Activated CD8-positive, alpha-beta memory T cell treated with anti-CD3 and anti-CD28 coated beads, Interleukin-2, amount 50 U/mL, for 24 hours (primary cell): ENCODE results near the gene NAGK.
A peak's percentile ranks its signal among the peaks of the same experiment; 100 is the strongest.
"Not testable (repeated sequence)": the region's sequence is repeated elsewhere in the genome, so short reads cannot be mapped to it uniquely, and the experiment has no call there.

Source experiments
- DNase-seq: peaks from one replicate; pipeline ENCODE4 v3.0.0-alpha.2; 2020; ENCODE audit errors: extremely low read depth

The NAGK gene

DNA sequence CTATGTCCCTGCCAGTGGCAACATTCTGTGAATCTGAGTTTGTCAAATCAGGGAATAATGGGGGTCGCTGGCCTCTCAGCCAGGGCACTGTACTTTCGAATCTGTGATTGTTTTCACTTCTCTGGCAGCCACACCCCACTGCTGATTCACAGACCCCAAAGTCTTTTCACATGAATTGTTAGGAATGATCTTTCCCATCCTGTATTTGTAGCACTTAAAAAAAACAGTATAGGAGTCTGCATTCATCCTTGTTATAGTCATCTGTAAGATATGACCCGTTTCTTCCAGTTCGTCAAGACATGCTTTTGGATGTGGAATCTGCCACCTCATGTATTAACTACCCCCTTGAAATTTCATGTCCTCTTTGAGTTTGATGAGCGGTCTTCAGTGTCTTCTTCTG is 928 bp downstream of the NAGK start:
- DNase-seq = no peak

DNA sequence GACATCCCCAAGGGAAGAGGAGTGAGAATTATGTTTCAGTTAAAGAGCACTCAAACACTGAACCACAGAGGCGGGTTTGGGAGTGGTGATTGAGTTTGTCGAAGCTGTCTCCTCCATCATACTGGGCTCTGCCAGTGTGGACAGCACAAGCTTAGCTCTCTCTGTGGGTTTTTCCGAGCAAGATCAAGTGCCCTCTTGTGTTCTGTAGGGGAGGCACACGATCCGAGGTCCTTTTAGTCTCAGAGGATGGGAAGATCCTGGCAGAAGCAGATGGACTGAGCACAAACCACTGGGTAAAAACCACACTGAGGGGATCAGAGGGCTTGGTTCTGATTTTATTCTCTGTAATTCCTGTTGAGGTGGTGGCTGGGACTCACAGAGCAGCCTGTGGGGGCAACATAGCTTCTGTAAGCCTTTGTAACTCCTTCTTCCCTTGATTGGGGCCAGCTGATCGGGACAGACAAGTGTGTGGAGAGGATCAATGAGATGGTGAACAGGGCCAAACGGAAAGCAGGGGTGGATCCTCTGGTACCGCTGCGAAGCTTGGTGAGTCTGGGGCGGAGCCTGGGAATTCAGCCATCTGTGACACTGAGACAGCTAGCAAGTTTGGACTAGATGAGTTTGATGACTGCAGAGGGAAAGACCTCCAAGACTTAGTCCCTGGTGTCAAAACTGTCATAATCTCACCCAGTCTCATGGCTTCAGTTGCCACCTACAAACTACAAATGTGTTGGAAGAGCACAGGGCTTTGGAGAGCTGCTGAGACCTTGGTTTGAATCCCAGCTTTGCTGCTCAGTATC is 2.0 kb downstream of the NAGK start:
- no peak for DNase-seq

DNA sequence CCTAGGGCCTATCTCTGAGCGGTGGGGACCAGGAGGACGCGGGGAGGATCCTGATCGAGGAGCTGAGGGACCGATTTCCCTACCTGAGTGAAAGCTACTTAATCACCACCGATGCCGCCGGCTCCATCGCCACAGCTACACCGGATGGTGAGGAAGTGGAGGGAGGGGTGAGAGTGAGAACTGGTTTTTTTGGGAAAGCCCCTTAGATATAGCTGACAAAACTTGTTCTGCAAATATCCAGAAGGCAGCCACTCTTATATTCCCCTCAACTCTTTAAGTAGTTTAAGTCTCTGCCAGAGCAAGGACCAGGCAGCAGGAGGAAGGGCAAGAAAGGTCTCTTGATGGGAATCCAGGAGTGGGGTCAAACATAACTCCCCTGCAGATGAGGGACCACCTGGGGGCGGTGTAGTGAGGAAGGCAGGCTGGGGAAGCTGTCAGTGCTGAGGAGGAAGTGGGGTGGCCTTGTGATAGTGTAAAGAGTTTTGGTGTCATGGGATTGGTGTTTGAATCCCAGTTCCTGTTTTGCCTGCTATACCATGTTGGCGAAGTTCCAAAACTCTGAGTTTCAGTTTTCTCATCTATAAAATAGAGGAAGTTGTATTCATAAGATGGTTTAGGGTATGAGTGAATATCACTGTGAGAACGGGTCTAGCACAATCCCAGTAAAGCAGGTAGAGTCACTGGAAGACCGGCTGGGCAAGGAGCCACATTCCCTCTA is 3.4 kb downstream of the NAGK start:
- peak; percentile 14 for DNase-seq

- DNase-seq = no peak
Measured at GRCh38 chr2:71072492-71072891, 4.0 kb downstream of the NAGK start.

DNA sequence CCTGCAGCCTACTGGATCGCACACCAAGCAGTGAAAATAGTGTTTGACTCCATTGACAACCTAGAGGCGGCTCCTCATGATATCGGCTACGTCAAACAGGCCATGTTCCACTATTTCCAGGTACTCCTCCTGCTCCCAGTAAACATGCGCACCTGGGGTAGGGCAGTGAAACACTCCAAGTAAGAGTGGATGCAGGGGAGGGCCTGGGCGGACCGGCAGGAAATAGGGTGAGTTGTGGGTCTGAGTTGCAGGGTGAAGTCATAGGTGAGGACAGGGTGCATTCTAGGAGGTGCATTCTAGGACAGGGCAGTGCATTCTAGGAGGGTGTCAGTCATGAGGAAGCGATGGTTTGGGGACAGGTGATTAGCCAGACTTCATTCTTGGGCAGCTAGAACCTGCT is 5.0 kb downstream of the NAGK start:
- DNase-seq = no peak

GRCh38 chr2:71074893-71075395 is 6.5 kb downstream of the NAGK start:
- DNase-seq = no peak

GRCh38 chr2:71078624-71079023 is 10.2 kb downstream of the NAGK start:
- DNase-seq = no peak

DNA sequence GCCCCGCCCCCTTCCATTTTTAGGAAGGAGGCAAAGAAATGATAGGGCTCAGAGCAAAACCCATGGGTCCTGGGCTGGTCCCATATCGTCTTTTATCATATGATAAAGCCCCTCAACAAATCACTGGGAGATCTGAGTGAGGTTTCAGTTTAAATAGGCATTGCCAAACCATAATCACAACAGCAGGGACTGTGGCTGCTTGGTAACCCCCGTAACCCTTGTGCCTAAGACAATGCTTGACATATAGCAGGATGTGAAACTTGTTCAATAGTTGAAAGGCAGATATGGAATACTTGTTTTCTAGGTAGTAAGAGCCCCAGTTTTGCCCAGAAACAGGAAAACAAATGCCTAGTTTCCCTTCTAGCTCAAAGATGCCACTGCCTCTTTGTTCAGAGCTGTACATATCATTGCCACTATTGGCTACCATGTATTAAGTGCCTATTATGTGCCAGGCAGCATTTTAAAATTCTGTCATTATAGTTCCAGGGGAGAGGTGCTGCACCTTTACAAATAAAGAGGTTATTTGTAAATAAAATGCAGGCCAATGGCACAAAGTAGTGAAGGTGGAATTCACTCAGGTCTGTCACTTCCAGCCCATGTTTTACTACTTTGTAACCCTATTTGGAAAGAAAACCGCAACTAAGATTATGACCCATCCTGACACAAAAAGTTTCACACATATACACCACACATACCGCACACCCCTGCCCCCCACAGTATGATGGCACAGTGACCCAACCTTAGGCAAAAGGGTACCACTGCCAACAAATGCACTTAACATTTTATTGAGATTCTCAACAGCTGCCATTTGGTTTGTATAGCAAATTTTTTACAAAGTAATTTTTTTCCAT is 14.2 kb downstream of the NAGK start:
- DNase-seq = peak; percentile 31

GRCh38 chr2:71083297-71083696 is 14.8 kb downstream of the NAGK start:
- DNase-seq = not testable (repeated sequence)

- not testable (repeated sequence) for DNase-seq
Measured at GRCh38 chr2:71083752-71084312, 15.4 kb downstream of the NAGK start.

GRCh38 chr2:71085325-71086003 is 17.0 kb downstream of the NAGK start:
- not testable (repeated sequence) for DNase-seq

- not testable (repeated sequence) for DNase-seq
Measured at GRCh38 chr2:71089475-71089874, 21.0 kb downstream of the NAGK start.

DNA sequence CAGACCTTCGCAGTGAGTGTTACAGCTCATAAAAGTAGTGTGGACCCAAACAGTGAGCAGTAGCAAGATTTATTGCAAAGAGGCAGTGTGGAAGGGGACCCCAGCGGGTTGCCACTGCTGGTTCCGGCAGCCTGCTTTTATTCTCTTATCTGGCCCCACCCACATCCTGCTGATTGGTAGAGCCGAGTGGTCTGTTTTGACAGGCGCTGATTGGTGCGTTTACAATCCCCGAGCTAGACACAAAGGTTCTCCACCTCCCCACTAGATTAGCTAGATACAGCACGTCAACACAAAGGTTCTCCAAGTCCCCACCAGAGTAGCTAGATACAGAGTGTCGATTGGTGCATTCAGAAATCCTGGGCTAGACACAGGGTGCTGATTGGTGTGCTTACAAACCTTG is 23.4 kb downstream of the NAGK start:
- not testable (repeated sequence) for DNase-seq

DNA sequence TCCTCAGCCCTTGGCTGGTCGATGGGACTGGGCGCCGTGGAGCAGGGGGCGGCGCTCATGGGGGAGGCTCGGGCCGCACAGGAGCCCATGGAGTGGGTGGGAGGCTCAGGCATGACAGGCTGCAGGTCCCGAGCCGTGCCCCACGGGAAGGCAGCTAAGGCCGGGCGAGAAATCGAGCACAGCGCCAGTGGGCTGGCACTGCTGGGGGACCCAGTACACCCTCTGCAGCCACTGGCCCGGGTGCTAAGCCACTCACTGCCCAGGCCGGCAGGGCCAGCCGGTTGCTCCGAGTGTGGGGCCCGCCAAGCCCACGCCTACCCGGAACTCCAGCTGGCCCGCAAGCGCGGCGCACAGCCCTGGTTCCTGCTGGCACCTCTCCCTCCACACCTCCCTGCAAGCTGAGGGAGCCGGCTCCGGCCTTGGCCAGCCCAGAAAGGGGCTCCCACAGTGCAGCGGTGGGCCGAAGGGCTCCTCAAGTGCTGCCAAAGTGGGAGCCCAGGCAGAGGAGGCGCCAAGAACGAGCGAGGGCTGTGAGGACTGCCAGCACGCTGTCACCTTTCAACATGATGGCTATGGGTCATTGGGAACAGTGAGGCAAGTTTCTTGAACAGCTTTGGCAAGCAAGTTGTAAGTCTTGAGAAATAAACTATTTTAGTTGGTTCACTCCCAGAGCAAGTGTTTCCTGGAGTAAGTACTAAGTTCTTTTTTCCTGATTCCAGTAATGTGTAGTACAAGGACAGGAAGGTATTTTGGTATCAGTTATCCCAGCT is 24.2 kb downstream of the NAGK start:
- not testable (repeated sequence) for DNase-seq

GRCh38 chr2:71100195-71100964 is 31.9 kb downstream of the NAGK start:
- peak; percentile 6 for DNase-seq

GRCh38 chr2:71101656-71102055 is 33.2 kb downstream of the NAGK start:
- no peak for DNase-seq

- DNase-seq = no peak
Measured at GRCh38 chr2:71102981-71103681, 34.7 kb downstream of the NAGK start.

- no peak for DNase-seq
Measured at GRCh38 chr2:71103809-71104208, 35.4 kb downstream of the NAGK start.

- DNase-seq = not testable (repeated sequence)
Measured at GRCh38 chr2:71106463-71106862, 38.0 kb downstream of the NAGK start.
